PC-9 (cell line): Measurements from ENCODE around the gene SRRT. TPM values are rescaled to one million over a fixed set of nuclear protein-coding genes. Genes with fewer than 3 reads are reported as not detected.

Source experiments
- BruUV-seq: library from RNA; stranded (reverse); fragments of 400-500 nt; replicated peaks from 2 replicates; lab custom pipeline; 2021; lab: Mats Ljungman, UMichigan
- CTCF ChIA-PET: fragments of 300-600 bp; sonication (Branson Sonifier 250); formaldehyde crosslinking; loops from one replicate; lab custom pipeline; 2022; ENCODE audit warnings: antibody characterized with exemption; lab: Charles Lee
- POLR2A ChIA-PET: fragments of 300-600 bp; sonication (Branson Sonifier 250); formaldehyde crosslinking; loops from one replicate; lab custom pipeline; 2022; ENCODE audit warnings: antibody characterized with exemption; ENCODE audit not compliant: unreplicated experiment; lab: Charles Lee
- DNase-seq, 2 experiments: peaks; one replicate each; pipeline versions ENCODE4 v3.0.0 to v3.0.0-alpha.2; 2015 to 2022; ENCODE audit warnings: mixed read lengths in 1 of 2
- H2AFZ ChIP-seq: fragments of 200-600 bp; sonication (generic); 2 replicates; pipeline ENCODE4 v1.8.1; 2017; ENCODE audit warnings: antibody characterized with exemption
- H3F3A ChIP-seq: fragments of 200-600 bp; sonication (generic); 2 replicates; pipeline ENCODE4 v1.8.1; 2017; ENCODE audit warnings: antibody characterized with exemption, mild to moderate bottlenecking, low read depth; ENCODE audit not compliant: insufficient read depth
- H3K27ac ChIP-seq: fragments of 200-600 bp; sonication (generic); 2 replicates; pipeline ENCODE4 v1.6.1; 2016; ENCODE audit warnings: mixed run types
- H3K27me3 ChIP-seq: fragments of 200-600 bp; sonication (generic); 2 replicates; pipeline ENCODE4 v1.6.1; 2016; ENCODE audit warnings: low read depth, mixed run types; ENCODE audit not compliant: insufficient read depth
- H3K36me3 ChIP-seq: fragments of 200-600 bp; sonication (generic); 2 replicates; pipeline ENCODE4 v1.6.1; 2016; ENCODE audit warnings: low read depth, mixed run types
- H3K4me1 ChIP-seq: fragments of 200-600 bp; sonication (generic); replicated peaks from 2 replicates; pipeline ENCODE4 v1.6.1; 2016; ENCODE audit warnings: mixed run types; ENCODE audit not compliant: insufficient read depth
- H3K4me2 ChIP-seq: fragments of 200-600 bp; sonication (generic); 2 replicates; pipeline ENCODE4 v1.6.1; 2017; ENCODE audit warnings: mixed run types
- H3K4me3 ChIP-seq: fragments of 200-600 bp; sonication (generic); 2 replicates; pipeline ENCODE4 v1.6.1; 2016; ENCODE audit warnings: mixed run types
- H3K79me2 ChIP-seq: fragments of 200-600 bp; sonication (generic); 2 replicates; pipeline ENCODE4 v1.6.1; 2017; ENCODE audit warnings: low read depth, mixed run types
- H3K9me2 ChIP-seq: fragments of 200-600 bp; sonication (generic); 2 replicates; pipeline ENCODE4 v1.8.1; 2017; ENCODE audit warnings: mild to moderate bottlenecking; ENCODE audit not compliant: insufficient read depth
- H3K9me3 ChIP-seq: fragments of 200-600 bp; sonication (generic); 2 replicates; pipeline ENCODE4 v1.8.1; 2016; ENCODE audit warnings: low read depth; ENCODE audit not compliant: insufficient read depth
- H4K20me1 ChIP-seq: fragments of 200-600 bp; sonication (generic); 2 replicates; pipeline ENCODE4 v1.8.1; 2017; ENCODE audit not compliant: insufficient read depth
- EZH2 ChIP-seq: fragments of 200-600 bp; sonication (generic); IDR thresholded peaks from 2 replicates; pipeline ENCODE4 v1.8.0; 2017; ENCODE audit warnings: antibody characterized with exemption, low read depth
- intact Hi-C: fragments of 100-400 bp; cut with micrococcal nuclease; formaldehyde crosslinking; loops from one replicate; pipeline ENCODE4 v1.10.0; 2022; ENCODE audit not compliant: unreplicated experiment
- total RNA-seq: library from RNA; stranded (reverse); gene quantifications from 2 replicates; pipeline ENCODE4 v1.2.3, GENCODE V29; 2021
- TF ChIP-seq, protein P1 (sequence below): fragments of 200-600 bp; sonication (generic); conservative IDR thresholded peaks from 2 replicates; pipeline ENCODE4 v1.6.1; 2017; ENCODE audit warnings: mixed run types, antibody characterized with exemption, mild to moderate bottlenecking, moderate library complexity

SRRT gene
- total RNA-seq, 1 experiment from 2014 or later, result 144 TPM

DNA sequence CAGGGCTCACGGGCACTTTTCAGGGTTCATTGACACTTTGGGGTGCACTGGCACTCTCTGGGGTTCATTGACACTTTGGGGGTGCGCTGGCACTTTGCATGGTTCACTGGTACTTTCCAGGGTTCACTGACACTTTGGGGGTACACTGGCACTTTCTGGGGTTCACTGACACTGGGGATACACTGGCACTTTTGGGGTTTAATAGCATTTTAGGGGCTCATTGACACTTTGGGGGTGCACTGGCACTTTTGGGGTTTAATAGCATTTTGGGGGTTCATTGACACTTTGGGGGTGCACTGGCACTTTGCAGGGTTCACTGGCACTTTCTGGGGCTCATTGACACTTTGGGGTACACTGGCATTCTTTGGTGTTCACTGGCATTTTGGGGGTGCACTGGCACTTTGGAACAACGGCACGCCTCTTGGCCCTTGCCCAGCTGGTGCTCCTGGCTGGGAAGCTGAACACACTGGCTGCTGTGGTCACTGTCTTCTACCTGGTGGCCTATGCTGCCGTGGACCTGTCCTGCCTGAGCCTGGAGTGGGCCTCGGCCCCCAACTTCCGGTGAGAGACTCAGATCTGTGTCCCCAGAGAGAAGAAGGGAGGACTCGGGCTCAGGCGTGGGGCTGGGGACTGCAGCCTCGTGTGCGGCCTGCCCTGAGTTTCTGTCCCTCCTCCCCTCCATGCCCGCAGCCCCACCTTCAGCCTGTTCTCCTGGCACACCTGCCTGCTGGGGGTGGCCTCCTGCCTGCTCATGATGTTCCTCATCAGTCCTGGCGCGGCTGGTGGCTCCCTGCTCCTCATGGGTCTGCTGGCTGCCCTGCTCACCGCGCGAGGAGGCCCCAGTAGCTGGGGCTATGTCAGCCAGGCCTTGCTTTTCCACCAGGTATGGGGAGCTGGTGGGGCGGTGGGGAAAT is 13.9 kb upstream of the SRRT start:
- BruUV-seq, result no TSS peak
- H2AFZ ChIP-seq, result no peak overlapping the region
- POLR2A ChIA-PET, result no interaction called here

DNA sequence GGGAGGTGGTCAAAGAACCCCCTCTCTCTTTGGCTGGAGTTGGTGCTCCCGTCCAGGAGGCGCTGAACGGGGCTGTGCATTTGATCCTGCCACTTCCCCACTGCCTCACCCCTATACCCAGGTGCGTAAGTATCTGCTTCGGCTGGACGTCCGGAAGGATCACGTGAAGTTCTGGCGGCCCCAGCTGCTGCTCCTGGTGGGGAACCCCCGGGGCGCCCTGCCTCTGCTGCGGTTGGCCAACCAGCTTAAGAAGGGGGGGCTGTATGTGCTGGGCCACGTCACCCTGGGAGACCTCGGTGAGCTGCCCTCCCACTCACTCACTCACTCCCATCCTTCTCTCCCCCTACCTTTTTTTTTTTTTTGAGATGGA is 13.3 kb upstream of the SRRT start:
- no peak overlapping the region for H3K27ac ChIP-seq
- no TSS peak for BruUV-seq
- DNase-seq, result no peak
- H3K79me2 ChIP-seq, result 0 out of 2 replicates have a peak, but pooled peaks cover 1% of the 10 kb centered on the region
- no peak overlapping the region for H3K4me3 ChIP-seq
- H4K20me1 ChIP-seq, result no peaks in the 10 kb centered on the region
- peaks cover 5% of the 10 kb centered on the region; the same call in 1 of the 2 replicates for H3K4me1 ChIP-seq
- H3K36me3 ChIP-seq, result no peaks in the 10 kb centered on the region
- TF ChIP-seq, protein P1, sequence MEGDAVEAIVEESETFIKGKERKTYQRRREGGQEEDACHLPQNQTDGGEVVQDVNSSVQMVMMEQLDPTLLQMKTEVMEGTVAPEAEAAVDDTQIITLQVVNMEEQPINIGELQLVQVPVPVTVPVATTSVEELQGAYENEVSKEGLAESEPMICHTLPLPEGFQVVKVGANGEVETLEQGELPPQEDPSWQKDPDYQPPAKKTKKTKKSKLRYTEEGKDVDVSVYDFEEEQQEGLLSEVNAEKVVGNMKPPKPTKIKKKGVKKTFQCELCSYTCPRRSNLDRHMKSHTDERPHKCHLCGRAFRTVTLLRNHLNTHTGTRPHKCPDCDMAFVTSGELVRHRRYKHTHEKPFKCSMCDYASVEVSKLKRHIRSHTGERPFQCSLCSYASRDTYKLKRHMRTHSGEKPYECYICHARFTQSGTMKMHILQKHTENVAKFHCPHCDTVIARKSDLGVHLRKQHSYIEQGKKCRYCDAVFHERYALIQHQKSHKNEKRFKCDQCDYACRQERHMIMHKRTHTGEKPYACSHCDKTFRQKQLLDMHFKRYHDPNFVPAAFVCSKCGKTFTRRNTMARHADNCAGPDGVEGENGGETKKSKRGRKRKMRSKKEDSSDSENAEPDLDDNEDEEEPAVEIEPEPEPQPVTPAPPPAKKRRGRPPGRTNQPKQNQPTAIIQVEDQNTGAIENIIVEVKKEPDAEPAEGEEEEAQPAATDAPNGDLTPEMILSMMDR, result no peak
- TF ChIP-seq EZH2, result no peak
- H3K9me2 ChIP-seq, result no peaks in the 10 kb centered on the region
- ChIA-PET CTCF (no interaction called here), POLR2A (no interaction called here)
- H3F3A ChIP-seq, result peaks cover 19% of the 10 kb centered on the region
- no peaks in the 10 kb centered on the region for H3K9me3 ChIP-seq
- no peak overlapping the region for H2AFZ ChIP-seq
- H3K4me2 ChIP-seq, result no peak overlapping the region
- no peaks in the 10 kb centered on the region for H3K27me3 ChIP-seq
- intact Hi-C loops, result no loop called here

More for the DNA sequence above, 13.9 kb upstream of the SRRT start:
- H3K79me2 ChIP-seq, result no peaks in the 10 kb centered on the region
- H3K4me2 ChIP-seq, result no peak overlapping the region
- CTCF ChIA-PET, result no interaction called here
- no peaks in the 10 kb centered on the region for H3K27me3 ChIP-seq
- no peak overlapping the region for H3K4me3 ChIP-seq
- H4K20me1 ChIP-seq, result no peaks in the 10 kb centered on the region
- no peak overlapping the region for H3K27ac ChIP-seq
- no peaks in the 10 kb centered on the region for H3K36me3 ChIP-seq
- no peaks in the 10 kb centered on the region for H3K4me1 ChIP-seq
- no peak for TF ChIP-seq EZH2
- TF ChIP-seq, protein P1, result no peak
- H3K9me3 ChIP-seq, result no peaks in the 10 kb centered on the region
- no peak for DNase-seq
- H3K9me2 ChIP-seq, result no peaks in the 10 kb centered on the region
- intact Hi-C loops, result no loop called here
- peaks cover 14% of the 10 kb centered on the region for H3F3A ChIP-seq

DNA sequence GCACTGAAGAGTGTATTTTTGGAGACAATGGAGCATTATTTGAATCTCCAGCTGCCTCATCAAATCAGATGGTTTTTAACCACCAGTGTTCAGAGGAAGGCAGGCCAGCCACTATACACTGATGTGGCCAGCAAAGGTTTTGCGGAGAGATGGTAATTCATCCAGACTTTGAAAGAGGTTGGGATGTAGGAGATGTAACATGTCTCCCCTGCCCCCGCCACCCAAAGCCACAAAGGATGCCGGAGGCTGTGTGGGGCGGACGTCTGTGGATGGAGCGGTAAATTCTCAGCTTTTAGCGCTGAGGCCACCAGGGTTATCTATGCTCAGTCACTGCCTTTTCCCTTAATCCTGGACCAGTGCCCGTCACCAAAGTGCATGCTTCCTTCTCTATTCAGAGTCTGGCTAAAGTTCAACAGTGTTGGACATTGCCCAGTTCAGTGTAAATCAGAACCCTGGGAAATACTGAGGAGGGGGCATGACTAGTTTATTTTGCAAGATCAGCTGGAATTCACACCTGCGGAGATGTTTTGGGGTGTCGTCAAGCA is 11.4 kb upstream of the SRRT start:
- POLR2A ChIA-PET, result no interaction called here
- intact Hi-C loops, result no loop called here
- no peaks in the 10 kb centered on the region for H3K36me3 ChIP-seq

More for the DNA sequence above, 11.4 kb upstream of the SRRT start:
- peaks cover 23% of the 10 kb centered on the region for H3F3A ChIP-seq
- H2AFZ ChIP-seq, result no peak overlapping the region
- H3K9me2 ChIP-seq, result no peaks in the 10 kb centered on the region
- DNase-seq, result no peak
- no peak overlapping the region for H3K27ac ChIP-seq
- no peaks in the 10 kb centered on the region for H4K20me1 ChIP-seq
- peaks cover 15% of the 10 kb centered on the region for H3K79me2 ChIP-seq
- CTCF ChIA-PET, result no interaction called here
- H3K4me2 ChIP-seq, result no peak overlapping the region
- H3K4me1 ChIP-seq, result peaks cover 13% of the 10 kb centered on the region
- BruUV-seq, result no TSS peak
- H3K27me3 ChIP-seq, result no peaks in the 10 kb centered on the region
- H3K4me3 ChIP-seq, result no peak overlapping the region
- no peak for TF ChIP-seq EZH2
- TF ChIP-seq, protein P1, result no peak
- H3K9me3 ChIP-seq, result no peaks in the 10 kb centered on the region
